HCT116 (cell line): Measurements from ENCODE around the gene TTLL5.

Experiments
- CEBPB ChIP-seq: IDR thresholded peaks from 2 replicates; pipeline ENCODE4 v1.6.1; 2012; ENCODE audit warnings: low read depth
- ELF1 ChIP-seq: IDR thresholded peaks from 2 replicates; pipeline ENCODE4 v1.6.1; 2012; ENCODE audit warnings: low read depth, borderline replicate concordance
- EZH2 ChIP-seq: fragments of 200-600 bp; sonication (generic); IDR thresholded peaks from 2 replicates; pipeline ENCODE4 v1.6.1; 2017; ENCODE audit warnings: antibody characterized with exemption, mixed run types
- EZH2phosphoT487 ChIP-seq: fragments of 200-600 bp; IDR thresholded peaks from 2 replicates; pipeline ENCODE4 v1.6.1; 2018; ENCODE audit warnings: antibody characterized with exemption, borderline replicate concordance
- JUND ChIP-seq: IDR thresholded peaks from 2 replicates; pipeline ENCODE4 v1.6.1; 2012
- POLR2A ChIP-seq: IDR thresholded peaks from 2 replicates; pipeline ENCODE4 v1.7.0; 2011; ENCODE audit warnings: borderline replicate concordance; ENCODE audit not compliant: insufficient read depth, insufficient read length; ENCODE audit errors: extremely low read depth
- POLR2AphosphoS5 ChIP-seq: IDR thresholded peaks from 2 replicates; pipeline ENCODE4 v1.6.1; 2011; ENCODE audit warnings: mild to moderate bottlenecking, low read depth, low read length, moderate library complexity
- RAD21 ChIP-seq: IDR thresholded peaks from 2 replicates; pipeline ENCODE4 v1.6.1; 2012; ENCODE audit warnings: low read depth, mild to moderate bottlenecking
- ZBTB33 ChIP-seq: IDR thresholded peaks from 2 replicates; pipeline ENCODE4 v1.6.1; 2011; ENCODE audit warnings: mild to moderate bottlenecking, low read length, moderate library complexity; ENCODE audit not compliant: insufficient replicate concordance; ENCODE audit errors: extremely low read depth
- ZFX ChIP-seq: fragments of 450-650 bp; IDR thresholded peaks from 2 replicates; pipeline ENCODE4 v1.6.1; 2017
- ZNF274 ChIP-seq: fragments of 200-500 bp; sonication (Bioruptor generic); IDR thresholded peaks from 2 replicates; pipeline ENCODE4 v1.6.1; 2014; ENCODE audit warnings: mild to moderate bottlenecking, low read depth, low read length, inconsistent platforms
- TF ChIP-seq, protein P1 (sequence below), 3 experiments: fragments of 200-600 bp in 1 of 3; sonication (generic) in 1 of 3; IDR thresholded peaks in 2 of 3; conservative IDR thresholded peaks in 1 of 3; 2 replicates each; pipeline ENCODE4 v1.5.1; 2012 to 2017; ENCODE audit warnings: low read depth in 2 of 3, low read length in 2 of 3, antibody characterized with exemption in 1 of 3, borderline replicate concordance in 1 of 3, control low read depth in 1 of 3, mild to moderate bottlenecking in 1 of 3, mixed read lengths in 1 of 3, mixed run types in 1 of 3, moderate library complexity in 1 of 3; ENCODE audit not compliant: insufficient read depth in 1 of 3
- TF ChIP-seq, protein P2 (sequence below): IDR thresholded peaks from 2 replicates; pipeline ENCODE4 v1.6.1; 2012; ENCODE audit warnings: low read depth
- TF ChIP-seq, protein P3 (sequence below): IDR thresholded peaks from 2 replicates; pipeline ENCODE4 v1.6.1; 2012

DNA sequence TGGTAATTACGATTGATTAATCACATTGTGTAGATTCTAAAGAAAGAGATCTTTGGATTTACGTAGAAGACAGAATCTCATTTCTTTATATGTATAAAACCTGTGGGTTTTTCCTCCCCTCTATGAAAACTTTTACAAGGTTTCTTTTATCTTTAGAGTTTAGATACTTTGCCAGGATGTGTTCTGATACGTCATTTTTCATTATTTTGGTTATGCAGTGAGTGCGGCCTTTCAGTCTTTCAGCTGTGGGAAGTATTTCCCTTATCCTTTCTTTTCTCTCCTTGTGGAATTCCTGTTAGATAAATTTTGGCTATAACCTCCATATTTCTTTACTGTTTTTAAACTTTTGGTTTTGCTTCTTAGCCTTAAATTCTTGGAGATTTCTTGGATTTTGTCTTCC is 92.7 kb downstream of the TTLL5 start:
- TF ChIP-seq, protein P1, sequence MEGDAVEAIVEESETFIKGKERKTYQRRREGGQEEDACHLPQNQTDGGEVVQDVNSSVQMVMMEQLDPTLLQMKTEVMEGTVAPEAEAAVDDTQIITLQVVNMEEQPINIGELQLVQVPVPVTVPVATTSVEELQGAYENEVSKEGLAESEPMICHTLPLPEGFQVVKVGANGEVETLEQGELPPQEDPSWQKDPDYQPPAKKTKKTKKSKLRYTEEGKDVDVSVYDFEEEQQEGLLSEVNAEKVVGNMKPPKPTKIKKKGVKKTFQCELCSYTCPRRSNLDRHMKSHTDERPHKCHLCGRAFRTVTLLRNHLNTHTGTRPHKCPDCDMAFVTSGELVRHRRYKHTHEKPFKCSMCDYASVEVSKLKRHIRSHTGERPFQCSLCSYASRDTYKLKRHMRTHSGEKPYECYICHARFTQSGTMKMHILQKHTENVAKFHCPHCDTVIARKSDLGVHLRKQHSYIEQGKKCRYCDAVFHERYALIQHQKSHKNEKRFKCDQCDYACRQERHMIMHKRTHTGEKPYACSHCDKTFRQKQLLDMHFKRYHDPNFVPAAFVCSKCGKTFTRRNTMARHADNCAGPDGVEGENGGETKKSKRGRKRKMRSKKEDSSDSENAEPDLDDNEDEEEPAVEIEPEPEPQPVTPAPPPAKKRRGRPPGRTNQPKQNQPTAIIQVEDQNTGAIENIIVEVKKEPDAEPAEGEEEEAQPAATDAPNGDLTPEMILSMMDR (IDR thresholded peaks at IDR 0.05 in 2 of 3, conservative IDR thresholded peaks at IDR 0.05 in 1 of 3; ENCODE audit: borderline replicate concordance in 1 of 3, insufficient read depth in 1 of 3, low read depth in 2 of 3, low read length in 2 of 3): no peak
- TF ChIP-seq RAD21 (no peak), EZH2 (no peak), ZFX (no peak), POLR2A (no peak), JUND (no peak), ZBTB33 (no peak), ELF1 (no peak), POLR2AphosphoS5 (no peak), ZNF274 (no peak), EZH2phosphoT487 (no peak), CEBPB (no peak)
- TF ChIP-seq, protein P2, sequence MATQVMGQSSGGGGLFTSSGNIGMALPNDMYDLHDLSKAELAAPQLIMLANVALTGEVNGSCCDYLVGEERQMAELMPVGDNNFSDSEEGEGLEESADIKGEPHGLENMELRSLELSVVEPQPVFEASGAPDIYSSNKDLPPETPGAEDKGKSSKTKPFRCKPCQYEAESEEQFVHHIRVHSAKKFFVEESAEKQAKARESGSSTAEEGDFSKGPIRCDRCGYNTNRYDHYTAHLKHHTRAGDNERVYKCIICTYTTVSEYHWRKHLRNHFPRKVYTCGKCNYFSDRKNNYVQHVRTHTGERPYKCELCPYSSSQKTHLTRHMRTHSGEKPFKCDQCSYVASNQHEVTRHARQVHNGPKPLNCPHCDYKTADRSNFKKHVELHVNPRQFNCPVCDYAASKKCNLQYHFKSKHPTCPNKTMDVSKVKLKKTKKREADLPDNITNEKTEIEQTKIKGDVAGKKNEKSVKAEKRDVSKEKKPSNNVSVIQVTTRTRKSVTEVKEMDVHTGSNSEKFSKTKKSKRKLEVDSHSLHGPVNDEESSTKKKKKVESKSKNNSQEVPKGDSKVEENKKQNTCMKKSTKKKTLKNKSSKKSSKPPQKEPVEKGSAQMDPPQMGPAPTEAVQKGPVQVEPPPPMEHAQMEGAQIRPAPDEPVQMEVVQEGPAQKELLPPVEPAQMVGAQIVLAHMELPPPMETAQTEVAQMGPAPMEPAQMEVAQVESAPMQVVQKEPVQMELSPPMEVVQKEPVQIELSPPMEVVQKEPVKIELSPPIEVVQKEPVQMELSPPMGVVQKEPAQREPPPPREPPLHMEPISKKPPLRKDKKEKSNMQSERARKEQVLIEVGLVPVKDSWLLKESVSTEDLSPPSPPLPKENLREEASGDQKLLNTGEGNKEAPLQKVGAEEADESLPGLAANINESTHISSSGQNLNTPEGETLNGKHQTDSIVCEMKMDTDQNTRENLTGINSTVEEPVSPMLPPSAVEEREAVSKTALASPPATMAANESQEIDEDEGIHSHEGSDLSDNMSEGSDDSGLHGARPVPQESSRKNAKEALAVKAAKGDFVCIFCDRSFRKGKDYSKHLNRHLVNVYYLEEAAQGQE: no peak
- TF ChIP-seq, protein P3, sequence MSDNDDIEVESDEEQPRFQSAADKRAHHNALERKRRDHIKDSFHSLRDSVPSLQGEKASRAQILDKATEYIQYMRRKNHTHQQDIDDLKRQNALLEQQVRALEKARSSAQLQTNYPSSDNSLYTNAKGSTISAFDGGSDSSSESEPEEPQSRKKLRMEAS: no peak
